Progenitor cell of endocrine pancreas (in vitro differentiated cells): ENCODE data around the gene LDLRAD4. TPM values are rescaled to one million over a fixed set of nuclear protein-coding genes. Genes with fewer than 3 reads are reported as not detected.

Experiments
- DNase-seq: peaks from one replicate; pipeline ENCODE4 v3.0.0; 2021; ENCODE audit warnings: low spot score; ENCODE audit not compliant: unreplicated experiment
- H3K27ac Mint-ChIP-seq: 2 replicates; pipeline ENCODE4 v1.8.0; 2021; ENCODE audit warnings: mild to moderate bottlenecking, moderate library complexity, mixed read lengths
- H3K27me3 Mint-ChIP-seq: 2 replicates; pipeline ENCODE4 v1.8.0; 2021; ENCODE audit warnings: mixed read lengths
- H3K36me3 Mint-ChIP-seq: 2 replicates; pipeline ENCODE4 v1.8.0; 2022; ENCODE audit warnings: mixed read lengths; ENCODE audit not compliant: insufficient read depth
- H3K4me1 Mint-ChIP-seq: 2 replicates; pipeline ENCODE4 v1.8.0; 2021; ENCODE audit warnings: low read depth, mixed read lengths
- H3K4me3 Mint-ChIP-seq: 2 replicates; pipeline ENCODE4 v1.8.0; 2021; ENCODE audit warnings: low read depth, mild to moderate bottlenecking, moderate library complexity, mixed read lengths
- H3K9me3 Mint-ChIP-seq: 2 replicates; pipeline ENCODE4 v1.8.0; 2021; ENCODE audit warnings: low read depth, mixed read lengths
- total RNA-seq: library from RNA; stranded (reverse); gene quantifications from 2 replicates; pipeline ENCODE4 v1.2.1, GENCODE V29; 2021
- TF ChIP-seq, protein P1 (sequence below): fragments of 200-600 bp; sonication (generic); IDR thresholded peaks from one replicate; pipeline ENCODE4 v1.5.0; 2021; ENCODE audit warnings: antibody characterized with exemption, mild to moderate bottlenecking; ENCODE audit not compliant: unreplicated experiment

The LDLRAD4 gene
- total RNA-seq, 1 donor from 2014 or later, result 3.8 TPM

DNA sequence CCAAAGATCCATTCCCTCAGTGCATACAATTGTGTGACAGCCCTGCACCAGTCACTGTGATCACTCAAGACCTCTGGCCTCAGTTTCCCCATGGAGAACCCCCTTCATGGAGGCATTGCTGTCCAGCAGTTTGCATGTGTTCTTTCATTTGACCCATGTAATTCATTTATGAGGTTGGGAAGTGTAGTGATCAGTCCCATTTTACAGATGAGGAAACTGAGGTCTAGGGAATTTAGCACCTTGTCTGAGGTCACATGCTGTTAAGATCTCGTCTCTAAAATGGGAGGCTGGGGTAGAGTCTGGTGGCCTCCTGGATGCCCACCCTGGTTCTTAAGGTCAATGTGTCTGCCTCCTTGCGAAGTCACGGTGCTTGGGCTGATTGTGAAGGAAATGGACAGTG is 19.1 kb downstream of the LDLRAD4 start:
- Mint-ChIP-seq H3K4me3 (no peak overlapping the region), H3K27me3 (no peaks in the 10 kb centered on the region), H3K4me1 (peaks cover 1% of the 10 kb centered on the region), H3K27ac (no peak overlapping the region), H3K36me3 (no peaks in the 10 kb centered on the region), H3K9me3 (no peaks in the 10 kb centered on the region)
- TF ChIP-seq, protein P1, sequence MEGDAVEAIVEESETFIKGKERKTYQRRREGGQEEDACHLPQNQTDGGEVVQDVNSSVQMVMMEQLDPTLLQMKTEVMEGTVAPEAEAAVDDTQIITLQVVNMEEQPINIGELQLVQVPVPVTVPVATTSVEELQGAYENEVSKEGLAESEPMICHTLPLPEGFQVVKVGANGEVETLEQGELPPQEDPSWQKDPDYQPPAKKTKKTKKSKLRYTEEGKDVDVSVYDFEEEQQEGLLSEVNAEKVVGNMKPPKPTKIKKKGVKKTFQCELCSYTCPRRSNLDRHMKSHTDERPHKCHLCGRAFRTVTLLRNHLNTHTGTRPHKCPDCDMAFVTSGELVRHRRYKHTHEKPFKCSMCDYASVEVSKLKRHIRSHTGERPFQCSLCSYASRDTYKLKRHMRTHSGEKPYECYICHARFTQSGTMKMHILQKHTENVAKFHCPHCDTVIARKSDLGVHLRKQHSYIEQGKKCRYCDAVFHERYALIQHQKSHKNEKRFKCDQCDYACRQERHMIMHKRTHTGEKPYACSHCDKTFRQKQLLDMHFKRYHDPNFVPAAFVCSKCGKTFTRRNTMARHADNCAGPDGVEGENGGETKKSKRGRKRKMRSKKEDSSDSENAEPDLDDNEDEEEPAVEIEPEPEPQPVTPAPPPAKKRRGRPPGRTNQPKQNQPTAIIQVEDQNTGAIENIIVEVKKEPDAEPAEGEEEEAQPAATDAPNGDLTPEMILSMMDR, result no peak
- DNase-seq, result no peak

DNA sequence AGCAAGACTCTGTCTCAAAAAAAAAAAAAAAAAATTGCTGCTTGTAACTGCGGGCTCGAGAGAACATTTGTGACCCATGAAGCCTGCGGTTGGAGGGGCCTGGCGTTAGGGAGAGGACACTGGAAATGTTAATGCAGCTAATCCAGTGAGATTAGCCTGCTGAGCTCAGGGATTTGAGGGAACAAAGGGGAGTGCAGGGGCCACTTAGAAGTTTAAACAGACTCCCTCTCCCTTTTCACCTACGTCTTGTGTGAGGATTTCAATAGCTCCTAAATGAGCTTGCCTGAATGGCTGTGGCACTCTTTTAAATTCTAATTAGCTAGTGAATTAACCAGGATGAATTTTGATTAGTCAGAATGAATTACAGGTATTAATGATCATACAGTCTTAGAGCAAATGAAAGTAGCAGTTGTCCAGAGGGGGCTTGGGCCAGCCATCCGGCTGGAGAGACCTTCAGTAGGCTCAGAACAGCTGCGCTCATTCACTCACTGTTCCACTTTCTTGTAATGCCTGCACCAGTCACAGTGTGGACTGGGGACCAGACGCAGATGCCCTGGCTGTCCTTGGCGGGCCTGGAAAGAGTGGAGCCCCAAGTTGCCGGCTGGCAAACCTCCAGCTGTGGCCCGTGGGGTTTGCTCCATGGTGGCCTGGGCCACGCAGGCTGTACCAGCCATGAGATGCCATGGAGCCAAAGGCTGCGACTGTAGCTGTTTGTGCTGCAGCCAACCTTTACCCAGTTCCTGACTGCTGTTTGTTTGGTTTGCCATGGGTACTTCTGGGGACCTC is 20.8 kb downstream of the LDLRAD4 start:
- Mint-ChIP-seq H3K4me3 (no peak overlapping the region), H3K27ac (no peak overlapping the region), H3K4me1 (peaks cover 1% of the 10 kb centered on the region), H3K9me3 (no peaks in the 10 kb centered on the region), H3K36me3 (no peaks in the 10 kb centered on the region), H3K27me3 (no peaks in the 10 kb centered on the region)
- DNase-seq, result no peak
- TF ChIP-seq, protein P1, result no peak

DNA sequence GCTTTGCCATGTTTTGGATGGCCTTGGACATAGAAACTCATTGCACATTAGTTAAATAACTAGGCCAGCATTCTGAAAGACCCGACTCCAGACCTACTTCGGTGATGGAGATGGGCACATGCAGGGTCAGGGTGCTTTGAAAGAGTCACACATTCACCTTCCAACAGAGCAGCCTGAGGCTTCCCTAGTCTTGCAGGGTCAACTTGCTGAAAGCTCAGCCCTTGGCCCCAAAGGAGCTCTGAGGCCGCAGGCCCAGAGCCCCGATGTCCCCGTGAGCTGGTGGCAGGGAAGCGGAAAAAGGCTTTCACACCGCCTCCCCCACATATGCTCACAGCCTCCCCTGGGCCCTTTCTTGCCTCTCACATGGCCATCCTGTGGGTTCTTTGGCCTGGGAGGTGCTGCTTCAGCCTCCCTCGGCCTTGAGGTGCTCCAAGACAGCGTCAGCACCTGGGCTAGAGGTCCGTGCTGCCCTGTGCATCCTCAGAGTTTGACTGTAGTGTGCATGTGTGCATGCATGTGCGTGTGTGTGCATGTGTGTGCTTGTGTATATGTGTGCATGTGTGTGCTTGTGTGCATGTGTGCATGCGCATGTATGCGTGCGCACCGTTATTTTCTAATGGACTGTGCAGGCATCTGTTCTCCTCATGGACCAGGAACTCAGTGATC is 21.6 kb downstream of the LDLRAD4 start:
- no peak overlapping the region for H3K27ac Mint-ChIP-seq
- H3K4me1 Mint-ChIP-seq, result peaks cover 1% of the 10 kb centered on the region
- H3K27me3 Mint-ChIP-seq, result no peaks in the 10 kb centered on the region
- TF ChIP-seq, protein P1, result no peak
- no peaks in the 10 kb centered on the region for H3K36me3 Mint-ChIP-seq
- no peak for DNase-seq
- H3K4me3 Mint-ChIP-seq, result no peak overlapping the region
- H3K9me3 Mint-ChIP-seq, result no peaks in the 10 kb centered on the region

DNA sequence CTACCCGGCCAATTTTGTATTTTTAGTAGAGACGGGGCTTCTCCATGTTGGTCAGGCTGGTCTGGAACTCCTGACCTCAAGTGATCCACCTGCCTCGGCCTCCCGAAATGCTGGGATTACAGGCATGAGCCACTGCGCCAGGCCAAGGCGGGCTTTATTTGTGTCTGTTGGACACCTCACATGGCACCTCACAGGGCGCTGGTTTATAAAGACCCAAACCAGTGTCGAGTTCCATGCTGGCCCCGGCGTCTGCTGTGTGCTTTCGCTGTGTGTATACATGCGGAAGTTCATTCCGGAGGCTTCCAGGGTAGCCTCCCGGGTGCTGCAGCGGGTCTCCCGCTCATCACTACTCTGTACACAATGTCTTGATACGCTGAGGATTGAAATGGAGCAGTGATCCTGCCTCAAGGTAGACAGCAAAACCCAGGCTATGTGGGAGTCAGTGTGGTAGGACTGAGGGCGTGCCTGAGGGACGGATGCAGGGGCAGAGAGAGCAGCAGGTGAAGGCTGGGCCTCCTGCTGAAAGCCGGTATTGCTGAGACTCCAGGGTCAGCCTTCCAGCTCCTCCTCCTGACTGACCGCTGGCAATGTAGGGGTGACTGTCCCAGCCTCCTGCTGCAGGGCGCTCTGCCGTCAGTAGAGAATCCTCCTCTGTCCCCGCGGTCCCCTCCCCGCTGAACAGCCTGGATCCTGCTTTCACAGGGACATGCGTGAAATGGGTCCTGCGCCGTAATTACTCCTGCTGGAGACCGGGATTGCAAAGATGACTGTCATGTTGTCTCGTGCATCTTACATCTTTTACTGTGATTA is 22.7 kb downstream of the LDLRAD4 start:
- Mint-ChIP-seq H3K27ac (no peak overlapping the region), H3K9me3 (no peaks in the 10 kb centered on the region), H3K4me1 (peaks cover 3% of the 10 kb centered on the region), H3K4me3 (no peak overlapping the region), H3K27me3 (no peaks in the 10 kb centered on the region), H3K36me3 (no peaks in the 10 kb centered on the region)
- TF ChIP-seq, protein P1, result no peak
- no peak for DNase-seq

DNA sequence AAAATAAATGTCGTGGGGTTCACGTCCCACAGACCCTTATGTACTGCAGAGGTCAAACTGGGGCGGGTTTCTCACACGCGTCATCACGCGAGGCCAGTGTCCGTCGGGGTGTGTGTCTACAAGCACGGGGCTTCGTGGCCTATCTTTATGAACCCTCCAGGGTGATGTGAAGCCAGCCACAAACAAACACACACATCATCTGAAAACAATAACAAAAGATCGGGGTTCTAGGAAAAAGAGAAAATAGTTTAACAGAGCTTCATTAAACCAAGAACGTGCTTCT is 23.3 kb downstream of the LDLRAD4 start:
- Mint-ChIP-seq H3K27ac (no peak overlapping the region), H3K9me3 (no peaks in the 10 kb centered on the region), H3K4me1 (peaks cover 7% of the 10 kb centered on the region), H3K27me3 (no peaks in the 10 kb centered on the region), H3K4me3 (no peak overlapping the region), H3K36me3 (no peaks in the 10 kb centered on the region)
- TF ChIP-seq, protein P1, result no peak
- DNase-seq, result no peak
